A549 treated with CORT108297 at 1 μM for 4 hours (cell line): Measurements from ENCODE around the gene FBLIM1. TPM values are rescaled to one million over a fixed set of nuclear protein-coding genes. Genes with fewer than 3 reads are reported as not detected.

ENCODE experiments used
- total RNA-seq: library from RNA; stranded (reverse); fragments of 200-300 nt; extraction: Qiagen RNA extraction; gene quantifications from 5 replicates; pipeline ENCODE4 v1.2.3, GENCODE V29; 2022

The FBLIM1 gene, protein sequence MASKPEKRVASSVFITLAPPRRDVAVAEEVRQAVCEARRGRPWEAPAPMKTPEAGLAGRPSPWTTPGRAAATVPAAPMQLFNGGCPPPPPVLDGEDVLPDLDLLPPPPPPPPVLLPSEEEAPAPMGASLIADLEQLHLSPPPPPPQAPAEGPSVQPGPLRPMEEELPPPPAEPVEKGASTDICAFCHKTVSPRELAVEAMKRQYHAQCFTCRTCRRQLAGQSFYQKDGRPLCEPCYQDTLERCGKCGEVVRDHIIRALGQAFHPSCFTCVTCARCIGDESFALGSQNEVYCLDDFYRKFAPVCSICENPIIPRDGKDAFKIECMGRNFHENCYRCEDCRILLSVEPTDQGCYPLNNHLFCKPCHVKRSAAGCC
- 19.7 to 33.3 TPM (median 27.3 TPM) in 5 replicates for total RNA-seq

GRCh38 chr1:15758343-15758931, at the start of gene FBLIM1:
Gene FBLIM1, plus strand, starts transcription at chr1:15758795. Its CDS starts 6,189 bp downstream, at chr1:15764984.

DNA sequence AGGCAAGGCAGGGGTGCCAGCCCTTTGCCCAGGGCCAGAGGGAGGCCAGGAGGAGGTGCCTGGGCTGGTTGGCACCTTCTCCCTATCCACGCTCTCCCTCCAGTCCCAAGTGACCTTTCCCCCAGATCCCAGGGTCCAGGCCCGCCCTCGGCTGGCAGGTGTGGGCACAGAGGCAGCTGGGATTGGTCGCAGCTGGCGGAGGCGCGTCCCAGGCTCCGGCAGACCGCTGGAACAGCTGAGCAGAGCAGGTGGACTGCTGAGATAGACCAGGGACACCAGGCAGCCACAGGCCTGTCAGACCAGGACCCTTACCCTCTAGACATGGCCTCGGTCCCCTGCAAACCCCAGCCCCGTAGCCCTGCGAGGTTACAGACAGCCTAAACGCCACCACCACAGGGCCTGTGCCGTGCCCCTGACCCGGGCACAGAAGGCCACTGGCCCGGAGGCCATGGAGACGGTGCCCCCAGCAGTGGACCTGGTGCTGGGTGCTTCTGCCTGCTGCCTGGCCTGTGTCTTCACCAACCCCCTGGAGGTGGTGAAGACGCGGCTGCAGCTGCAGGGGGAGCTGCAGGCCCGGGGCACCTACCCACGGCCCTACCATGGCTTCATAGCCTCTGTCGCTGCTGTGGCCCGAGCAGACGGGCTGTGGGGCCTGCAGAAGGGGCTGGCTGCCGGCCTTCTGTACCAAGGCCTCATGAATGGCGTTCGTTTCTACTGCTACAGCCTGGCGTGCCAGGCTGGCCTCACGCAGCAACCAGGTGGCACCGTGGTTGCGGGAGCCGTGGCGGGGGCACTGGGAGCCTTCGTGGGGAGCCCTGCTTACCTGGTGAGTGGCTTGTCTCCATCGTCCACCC, 22.3 kb upstream of the FBLIM1 start, which contains the start of gene SLC25A34:
Gene SLC25A34 (plus strand): TSS at position 221 of the 854 bp plus-strand sequence. CDS start 228 bp downstream, at position 449.

GRCh38 chr1:15742339-15742801, 16.2 kb upstream of the FBLIM1 start, which contains the start of gene TMEM82:
Gene TMEM82, plus strand, starts transcription at chr1:15742499. Its CDS starts 61 bp downstream, at chr1:15742560.

DNA sequence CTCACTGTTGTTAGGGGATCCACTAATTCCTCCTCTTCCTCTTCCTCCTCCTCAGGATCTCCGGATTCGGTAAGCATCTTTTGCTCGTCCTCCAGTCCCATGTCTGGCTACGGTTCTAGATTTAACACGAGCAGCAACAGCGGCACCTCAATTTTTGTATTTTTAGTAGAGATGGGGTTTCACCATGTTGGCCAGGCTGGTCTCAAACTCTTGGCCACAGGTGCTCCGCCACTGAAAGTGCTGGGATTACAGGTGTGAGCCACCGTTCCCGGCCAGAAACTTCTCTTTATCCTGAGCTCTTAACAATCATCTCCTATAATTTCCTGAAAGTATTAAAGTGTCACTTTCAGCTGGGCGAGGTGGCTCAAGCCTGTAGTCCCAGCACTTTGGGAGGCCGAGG, 49.0 kb downstream of the FBLIM1 start, which contains the start of gene UQCRHL:
Gene UQCRHL (minus strand): TSS at position 101 of the 400 bp plus-strand sequence. CDS start 0 bp downstream, at position 101.

Other genes starting within 250 kb of the FBLIM1 start
- gene CASP9, start 234.6 kb upstream of the FBLIM1 start, total RNA-seq, result 4.4 to 6.9 TPM (median 5.7 TPM) in 5 replicates
- 4.1 to 5.7 TPM (median 4.4 TPM) in 5 replicates for gene DNAJC16, start 231.9 kb upstream of the FBLIM1 start, total RNA-seq
- 5.4 to 9.3 TPM (median 7.3 TPM) in 5 replicates for gene AGMAT, start 173.7 kb upstream of the FBLIM1 start, total RNA-seq
- 8.0 to 9.9 TPM (median 8.8 TPM) in 5 replicates for gene DDI2, start 141.3 kb upstream of the FBLIM1 start, total RNA-seq
- gene PLEKHM2, start 74.5 kb upstream of the FBLIM1 start, total RNA-seq, result 21.3 to 30.8 TPM (median 28.2 TPM) in 5 replicates
- 0.15 to 0.35 TPM (median 0.31 TPM) in 5 replicates for gene SLC25A34, start 22.5 kb upstream of the FBLIM1 start, total RNA-seq
- gene TMEM82, start 16.3 kb upstream of the FBLIM1 start, total RNA-seq, result not detected in 5 replicates
- 6.5 to 8.6 TPM (median 7.0 TPM) in 5 replicates for gene UQCRHL, start 48.9 kb downstream of the FBLIM1 start, total RNA-seq
- gene SPEN, start 88.9 kb downstream of the FBLIM1 start, total RNA-seq, result 37.1 to 43.0 TPM (median 40.2 TPM) in 5 replicates
- 9.4 to 14.5 TPM (median 13.5 TPM) in 5 replicates for gene ZBTB17, start 217.3 kb downstream of the FBLIM1 start, total RNA-seq
- gene SRARP, start 245.4 kb downstream of the FBLIM1 start, total RNA-seq, result 0.02 TPM in 1 of 5 replicates, not detected in the others